Inferior parietal cortex (tissue), 1 donor: ENCODE measurements around the gene SHC2.
A peak's percentile ranks its signal among the peaks of the same experiment; 100 is the strongest.

Experiments used
- DNase-seq: peaks from one replicate; pipeline ENCODE4 v3.0.0-alpha.2; 2016; ENCODE audit errors: extremely low spot score

SHC2 gene

GRCh38 chr19:374183-374885, 86.5 kb downstream of the SHC2 start:
- DNase-seq, result no peak

DNA sequence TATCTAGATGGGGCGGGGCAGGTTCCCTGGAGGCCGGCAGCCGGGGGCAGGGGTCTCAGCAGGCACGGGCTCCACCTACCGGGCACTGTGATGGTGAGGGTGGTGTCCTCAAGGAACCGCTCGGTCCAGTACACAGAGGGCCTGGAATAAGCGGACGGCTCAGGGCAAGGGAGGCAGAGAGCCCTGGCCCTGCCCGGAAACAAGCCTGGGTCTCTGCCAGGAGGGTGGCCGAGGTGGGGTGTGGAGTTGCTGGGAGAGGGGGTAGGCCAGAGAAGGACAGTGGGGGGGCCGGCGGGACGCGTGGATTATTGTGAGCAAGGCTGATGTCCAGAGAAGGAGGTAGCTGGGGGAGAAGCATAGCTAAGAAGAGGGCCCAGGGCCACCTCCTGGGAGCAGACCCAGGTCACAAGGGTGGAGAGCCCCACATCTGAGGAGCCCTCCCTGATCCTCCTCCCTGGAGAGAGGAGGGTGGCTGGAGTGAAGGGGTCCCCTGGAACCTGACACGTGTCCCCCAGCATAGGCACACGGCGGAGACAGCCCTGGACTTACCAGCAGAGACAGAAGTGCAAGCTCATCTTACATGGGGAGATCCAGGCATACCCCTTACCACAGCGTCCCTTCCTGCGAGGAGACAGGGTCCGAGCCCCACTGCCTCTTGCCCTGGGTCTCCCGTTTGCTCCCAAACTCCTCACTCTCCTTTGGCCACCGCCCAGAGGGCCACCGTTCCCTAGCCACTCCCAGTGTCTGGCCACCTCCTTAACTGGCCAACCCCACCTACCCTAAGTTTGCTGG, 87.2 kb downstream of the SHC2 start:
- DNase-seq, result no peak

- DNase-seq, result no peak
Measured at GRCh38 chr19:372306-372890, 88.4 kb downstream of the SHC2 start.

- DNase-seq, result no peak
Measured at GRCh38 chr19:371501-372168, 89.2 kb downstream of the SHC2 start.

DNA sequence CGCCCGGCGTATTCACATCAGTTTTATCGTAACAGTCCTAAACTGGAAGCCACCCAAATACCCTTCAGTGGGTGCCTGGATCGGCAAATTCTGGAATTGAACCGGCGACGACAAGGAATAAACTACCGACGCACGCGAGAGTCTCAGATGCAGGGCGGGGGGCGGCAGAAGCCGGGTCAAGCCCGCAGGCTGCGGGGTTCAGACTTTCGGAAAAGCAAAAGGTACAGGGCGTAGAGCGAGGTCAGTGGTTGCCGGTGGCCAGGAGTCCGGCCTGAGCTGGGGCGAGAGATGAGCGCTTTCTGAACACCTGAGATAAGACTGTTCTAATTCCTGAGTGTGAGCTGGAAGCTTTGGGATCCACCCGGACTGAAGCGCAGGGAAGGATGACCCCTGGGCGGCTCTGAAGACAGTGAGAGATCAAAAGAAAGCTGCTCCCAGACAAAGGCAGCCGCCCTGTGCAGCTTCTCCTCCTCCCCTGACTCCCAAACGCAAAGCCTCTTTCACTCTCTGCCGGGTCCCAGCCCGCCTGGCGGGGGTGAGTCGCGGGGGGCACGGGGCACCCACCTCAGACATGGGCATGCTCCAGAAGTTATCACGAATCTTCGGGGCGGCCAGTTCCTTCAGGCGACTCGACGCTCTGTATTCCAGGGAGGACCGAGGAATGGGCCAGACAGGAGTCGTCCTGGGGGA, 90.0 kb downstream of the SHC2 start:
- DNase-seq, result no peak

DNA sequence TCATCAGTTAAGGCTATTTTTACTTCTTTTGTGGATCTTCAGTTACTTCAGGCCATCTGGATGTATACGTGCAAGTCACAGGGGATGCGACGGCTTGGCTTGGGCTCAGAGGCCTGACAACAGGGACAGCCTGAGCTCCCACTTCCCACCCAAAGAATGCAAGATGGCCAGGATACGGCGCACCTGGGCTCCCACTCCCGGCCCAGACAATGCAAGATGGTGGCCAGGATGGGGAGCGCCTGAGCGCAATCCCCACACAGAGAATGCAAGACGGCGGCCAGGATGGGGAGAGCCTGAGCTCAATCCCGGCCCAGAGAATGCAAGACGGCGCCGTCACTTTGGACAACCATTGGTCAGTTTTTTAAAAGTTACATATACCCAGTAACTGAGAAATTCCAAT, 91.0 kb downstream of the SHC2 start:
- no peak for DNase-seq

DNA sequence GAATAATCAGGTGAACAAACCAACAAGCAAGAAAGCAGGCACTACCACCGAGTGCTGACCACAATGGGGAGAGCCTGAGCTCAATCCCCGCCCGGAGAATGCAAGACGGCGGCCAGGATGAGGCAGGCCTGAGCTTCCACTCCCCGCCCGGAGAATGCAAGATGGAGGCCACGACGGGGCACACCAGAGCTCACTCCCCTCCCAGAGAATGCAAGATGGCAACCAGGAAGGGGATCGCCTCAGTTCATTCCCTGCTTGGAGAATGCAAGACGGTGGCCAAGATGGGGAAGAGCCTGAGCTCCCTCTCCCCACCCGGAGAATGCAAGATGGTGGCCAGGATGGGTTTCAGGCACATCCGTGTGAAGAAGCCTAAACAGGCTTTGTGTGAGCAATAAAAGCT, 91.6 kb downstream of the SHC2 start:
- no peak for DNase-seq

- DNase-seq, result no peak
Measured at GRCh38 chr19:368630-369024, 92.2 kb downstream of the SHC2 start.

GRCh38 chr19:367963-368629, 92.7 kb downstream of the SHC2 start:
- DNase-seq, result peak; percentile 60

- DNase-seq, result no peak
Measured at GRCh38 chr19:367561-367960, 93.3 kb downstream of the SHC2 start.

DNA sequence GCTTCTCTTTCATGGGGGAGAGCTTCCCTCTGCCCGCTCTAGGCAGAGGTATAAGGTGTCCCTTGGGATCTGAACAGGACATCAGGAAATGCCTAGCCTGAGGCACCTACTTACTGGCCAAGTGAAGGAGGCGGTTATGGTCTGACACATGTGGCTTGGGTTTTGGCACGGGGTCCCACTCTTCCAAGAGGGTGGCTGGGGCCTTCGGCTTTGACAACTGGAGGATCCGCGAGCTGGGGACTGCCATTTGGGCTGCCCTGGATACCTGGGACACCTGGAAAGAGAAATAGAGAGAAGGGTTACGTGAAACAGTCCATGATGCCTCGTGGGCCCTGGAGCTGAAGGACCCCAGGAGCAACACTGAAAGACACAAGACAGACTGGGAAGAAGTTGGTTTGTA, 93.9 kb downstream of the SHC2 start:
- no peak for DNase-seq
